Measurements from ENCODE around the gene GOLGA6D.

GRCh38 chr15:75327005-75327404 lies 44.4 kb downstream of the GOLGA6D start:
- no peak for TF ChIP-seq CTCF (IDR thresholded peaks at IDR 0.05; ENCODE audit: low read length)
- no peak for TF ChIP-seq EZH2 (optimal IDR thresholded peaks at IDR 0.05; ENCODE audit: low read depth, low read length)
- TF ChIP-seq EZH2phosphoT487 (IDR thresholded peaks at IDR 0.05; ENCODE audit: low read length) = no peak

Measured in MM.1S (cell line).